ENCODE measurements around the gene TNPO2.
"Not testable (repeated sequence)": the region's sequence is repeated elsewhere in the genome, so short reads cannot be mapped to it uniquely, and the experiment has no call there.

The TNPO2 gene

DNA sequence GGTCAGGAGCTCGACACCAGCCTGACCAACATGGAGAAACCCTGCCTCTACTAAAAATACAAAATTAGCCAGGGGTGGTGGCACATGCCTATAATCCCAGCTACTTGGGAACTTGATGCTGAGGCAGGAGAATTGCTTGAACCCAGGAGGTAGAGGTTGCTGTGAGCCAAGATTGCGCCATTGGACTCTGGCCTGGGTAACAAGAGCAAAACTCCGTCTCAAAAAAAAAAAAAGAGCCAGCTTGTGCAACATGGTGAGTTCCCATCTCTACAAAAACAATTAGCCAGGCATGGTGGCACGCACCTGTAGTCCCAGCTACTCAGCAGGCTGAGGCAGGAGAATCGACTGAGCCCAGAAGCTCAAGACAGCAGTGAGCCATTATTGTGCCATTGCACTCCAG, 45.7 kb downstream of the TNPO2 start:
- not testable (repeated sequence) for DNase-seq (ENCODE audit: low read depth in 4 of 4, low spot score in 1 of 4)

DNA sequence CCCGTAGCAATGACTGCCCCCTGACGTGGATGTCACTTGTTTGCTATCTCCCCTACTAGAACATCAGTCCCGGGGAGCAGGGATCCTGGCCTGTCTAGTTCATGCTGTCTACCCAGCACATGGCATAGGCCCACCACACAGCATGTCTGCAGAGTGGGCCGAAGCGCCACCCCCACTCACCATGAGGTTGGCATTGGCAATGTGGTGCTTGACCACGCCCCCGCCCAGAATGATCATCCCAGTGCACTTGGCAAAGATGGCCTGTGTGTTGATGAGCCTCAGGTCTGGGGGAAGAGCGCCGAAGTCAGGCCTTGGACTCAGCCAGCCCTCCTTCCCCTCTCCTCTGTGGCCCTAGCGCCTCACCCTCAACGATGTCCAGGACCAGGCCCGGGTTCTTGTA, 46.8 kb downstream of the TNPO2 start:
- DNase-seq (ENCODE audit: low read depth in 4 of 4, low spot score in 1 of 4), result no peak

DNA sequence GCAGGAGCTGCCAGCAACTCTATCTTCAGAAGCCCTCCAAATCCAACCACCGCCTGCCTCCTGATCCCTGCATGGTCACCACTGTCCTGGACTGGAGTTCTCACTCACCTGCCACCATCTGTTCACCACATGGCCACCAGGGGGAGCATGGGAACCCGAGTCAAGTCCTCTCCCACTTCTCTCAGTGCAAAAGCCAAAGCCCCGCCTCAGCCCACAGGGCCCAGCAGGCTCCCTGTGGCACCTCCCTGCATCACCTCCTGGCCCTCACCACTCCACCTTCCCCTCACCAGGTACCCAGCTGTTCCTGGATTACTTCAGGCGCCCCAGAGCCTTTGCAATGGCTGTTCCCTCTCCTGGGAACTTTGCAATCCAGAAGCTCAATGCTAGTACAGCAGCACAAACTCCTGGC, 47.3 kb downstream of the TNPO2 start:
- DNase-seq (ENCODE audit: low read depth in 4 of 4, low spot score in 1 of 4), result peak; percentile 83 to 88 (median 85)

DNA sequence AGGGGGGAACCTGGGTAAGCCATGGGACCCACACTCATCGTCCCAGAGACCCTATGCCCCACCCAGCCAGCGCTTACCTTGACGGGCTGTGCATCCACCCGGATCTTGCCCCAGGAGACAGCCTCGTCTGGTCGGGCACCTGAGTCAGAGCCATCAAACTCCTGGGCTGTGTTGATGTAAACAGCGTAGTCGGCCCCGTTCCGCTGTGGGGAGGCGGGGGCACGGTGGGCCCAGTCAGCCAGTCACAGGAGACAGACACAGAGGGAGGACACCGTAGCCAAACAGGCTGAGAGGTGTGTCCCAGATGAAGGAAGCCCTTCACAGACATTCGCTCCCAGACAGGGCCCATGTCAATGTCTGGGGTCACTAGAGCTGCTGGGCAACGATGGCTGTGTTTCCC, 47.8 kb downstream of the TNPO2 start:
- DNase-seq (ENCODE audit: low read depth in 4 of 4, low spot score in 1 of 4), result no peak

DNA sequence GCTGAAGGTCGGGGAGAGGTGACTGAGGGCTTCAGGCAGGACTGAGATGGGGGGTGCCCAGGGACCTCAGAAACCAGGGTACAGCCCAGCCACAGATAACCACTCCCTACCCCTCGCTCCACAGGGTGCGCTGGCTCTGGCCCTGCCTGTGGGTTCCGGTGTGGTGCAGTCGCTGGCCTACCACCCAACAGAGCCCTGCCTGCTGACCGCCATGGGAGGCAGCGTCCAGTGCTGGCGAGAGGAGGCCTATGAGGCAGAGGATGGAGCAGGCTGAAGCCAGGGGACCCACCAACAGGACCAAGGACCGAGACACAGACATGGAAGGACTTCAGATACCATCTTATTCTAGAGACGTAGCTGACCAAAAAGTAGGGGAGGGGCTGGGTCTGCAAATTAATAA, 48.3 kb downstream of the TNPO2 start:
- DNase-seq (ENCODE audit: low read depth in 4 of 4, low spot score in 1 of 4), result no peak

DNA sequence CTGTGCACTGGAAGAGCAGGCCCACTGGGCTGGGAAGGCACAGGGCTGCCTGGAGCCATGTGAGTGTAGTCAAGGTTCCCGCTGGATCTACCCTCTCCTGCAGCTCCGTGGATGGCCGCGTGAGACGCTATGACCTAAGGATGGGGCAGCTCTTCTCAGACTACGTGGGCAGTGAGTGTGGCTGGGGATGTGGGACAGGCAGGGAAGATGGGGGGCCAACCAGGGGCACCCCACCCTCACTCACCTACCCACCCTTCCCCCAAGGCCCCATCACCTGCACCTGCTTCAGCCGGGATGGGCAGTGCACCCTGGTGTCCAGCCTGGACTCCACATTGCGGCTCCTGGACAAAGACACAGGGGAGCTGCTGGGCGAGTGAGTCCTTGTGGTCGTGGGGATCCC, 51.0 kb downstream of the TNPO2 start:
- no peak for DNase-seq (ENCODE audit: low read depth in 4 of 4, low spot score in 1 of 4)

DNA sequence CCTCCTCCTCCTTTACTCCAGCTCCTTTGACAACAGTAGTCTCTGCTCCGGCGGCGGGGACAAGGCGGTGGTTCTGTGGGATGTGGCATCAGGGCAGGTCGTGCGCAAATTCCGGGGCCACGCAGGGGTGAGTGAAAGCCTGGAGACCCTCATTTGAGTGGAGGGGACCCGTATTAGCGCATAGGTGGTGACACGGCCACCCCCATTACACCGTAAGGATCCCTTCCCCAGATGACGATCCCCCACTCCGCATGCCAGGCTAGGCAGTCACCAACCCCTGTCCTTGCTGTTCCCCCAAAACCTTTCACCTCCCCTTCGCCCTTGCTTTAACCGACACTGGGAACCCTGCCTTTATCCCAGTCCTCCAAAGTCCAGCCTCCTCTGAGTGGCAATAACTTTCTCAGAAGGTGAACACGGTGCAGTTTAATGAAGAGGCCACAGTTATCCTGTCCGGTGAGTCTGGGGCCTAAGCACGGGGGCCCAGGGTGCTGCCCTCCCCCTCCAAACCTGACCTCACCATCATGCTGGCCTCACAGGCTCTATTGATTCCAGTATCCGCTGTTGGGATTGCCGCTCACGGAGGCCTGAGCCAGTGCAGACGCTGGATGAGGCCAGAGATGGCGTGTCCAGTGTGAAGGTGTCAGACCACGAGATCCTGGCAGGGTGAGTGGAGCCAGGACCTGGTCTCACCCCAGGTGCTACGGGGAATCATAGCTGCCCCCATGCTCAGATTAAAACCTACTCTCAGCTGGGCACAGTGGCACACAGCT, 53.4 kb downstream of the TNPO2 start:
- no peak for DNase-seq (ENCODE audit: low read depth in 4 of 4, low spot score in 1 of 4)

DNA sequence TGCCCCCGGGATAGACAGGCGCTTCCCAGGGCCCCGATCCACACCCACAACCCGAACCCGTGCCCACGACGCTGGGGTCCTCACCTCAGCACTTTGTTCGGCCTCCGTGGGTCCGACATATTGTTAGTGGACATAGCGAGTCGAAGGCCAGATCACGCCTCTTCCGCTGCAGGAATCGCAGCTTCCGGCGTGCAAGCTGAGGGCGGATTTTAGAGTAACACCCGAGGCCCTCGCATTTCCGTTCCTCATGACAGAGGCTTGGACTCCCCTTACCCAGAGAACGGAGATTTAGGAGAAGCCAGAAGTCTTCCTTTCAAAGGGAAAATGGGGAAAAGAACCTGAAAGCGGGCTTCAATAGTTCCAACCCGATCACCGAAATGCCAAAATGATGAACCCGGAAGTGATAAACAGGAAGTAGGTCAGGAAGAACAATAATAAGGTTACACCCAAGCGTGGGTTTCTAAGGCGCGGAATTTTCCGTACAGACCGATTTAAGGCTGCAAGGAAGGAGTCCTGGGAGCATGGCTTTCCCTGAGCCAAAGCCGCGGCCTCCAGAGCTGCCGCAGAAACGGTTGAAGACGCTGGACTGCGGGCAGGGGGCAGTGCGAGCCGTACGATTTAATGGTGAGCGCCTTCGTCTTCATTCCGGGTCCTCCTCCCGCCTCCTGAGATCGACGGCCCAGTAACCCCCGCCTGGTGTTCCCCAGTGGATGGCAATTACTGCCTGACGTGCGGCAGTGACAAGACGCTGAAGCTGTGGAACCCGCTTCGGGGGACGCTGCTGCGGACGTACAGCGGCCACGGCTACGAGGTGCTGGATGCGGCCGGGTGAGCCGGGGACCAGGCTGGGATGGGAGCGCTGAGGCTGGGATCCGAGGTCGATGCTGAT, 54.2 kb downstream of the TNPO2 start:
- peak in 3 of 4 experiments; percentile 58 to 60 (median 60) for DNase-seq (ENCODE audit: low read depth in 4 of 4, low spot score in 1 of 4)

DNA sequence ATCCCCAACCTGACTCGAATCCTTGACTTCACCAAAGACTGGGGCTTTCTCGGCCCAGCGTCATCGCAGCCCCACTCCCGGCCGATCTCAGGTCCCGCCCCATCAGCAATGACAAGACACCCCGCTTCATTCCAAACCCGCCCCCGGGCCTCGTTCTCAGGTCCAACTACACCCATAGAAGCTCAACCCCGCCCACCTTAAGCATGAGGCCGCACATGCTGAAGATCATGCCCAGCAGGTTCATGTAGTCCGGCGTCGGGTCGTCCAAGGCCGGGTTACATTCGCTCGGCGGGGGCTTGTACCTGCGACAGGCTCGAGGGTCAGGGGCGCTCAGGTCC, 54.8 kb downstream of the TNPO2 start:
- peak in 2 of 4 experiments; percentile 31 to 40 for DNase-seq (ENCODE audit: low read depth in 4 of 4, low spot score in 1 of 4)

DNA sequence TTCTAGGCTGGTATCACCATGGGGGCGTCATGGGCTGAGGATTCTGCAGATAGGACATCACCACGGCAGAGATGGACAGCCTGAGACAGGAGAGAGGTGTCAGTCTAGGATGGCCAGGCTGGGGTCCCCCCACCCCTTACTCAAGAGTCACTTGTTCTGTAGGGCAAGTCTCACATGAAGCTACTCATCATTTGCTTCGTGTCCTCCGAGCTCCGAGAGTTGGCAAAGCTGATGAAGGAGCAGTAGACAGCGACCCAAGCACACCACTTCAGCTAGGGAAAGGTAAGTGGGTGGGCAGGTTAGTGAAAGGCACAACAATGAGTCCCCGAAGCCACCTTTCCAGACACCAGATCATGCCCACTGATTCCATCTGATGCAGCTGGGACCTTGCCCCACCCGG, 55.4 kb downstream of the TNPO2 start:
- DNase-seq (ENCODE audit: low read depth in 4 of 4, low spot score in 1 of 4), result no peak

DNA sequence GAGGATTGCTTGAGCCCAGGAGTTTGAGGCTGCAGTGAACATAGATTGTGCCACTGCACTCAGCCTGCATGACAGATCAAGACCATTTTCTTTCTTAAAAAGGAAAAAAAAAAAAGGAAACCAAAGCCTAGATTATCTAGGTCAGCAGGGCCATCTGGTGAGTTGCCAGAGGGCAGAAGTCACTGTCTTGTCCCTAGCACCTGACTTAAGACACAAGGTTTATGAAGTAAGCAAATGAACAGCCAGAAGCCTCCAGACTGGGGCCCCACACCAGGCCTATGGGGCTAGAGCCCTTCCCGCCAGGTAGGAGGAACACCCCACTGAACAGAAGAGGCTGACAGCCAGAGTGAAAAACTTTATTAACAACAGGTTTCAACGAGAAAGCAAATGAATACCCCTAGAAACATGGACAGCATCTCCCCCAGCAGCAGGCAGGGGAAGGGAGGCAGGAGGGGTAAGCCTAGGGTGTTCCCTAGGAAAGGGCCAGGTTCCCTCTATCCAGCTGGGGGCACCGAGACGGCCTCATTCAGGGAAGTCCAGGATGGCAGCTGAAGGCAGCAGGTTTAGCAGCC, 55.9 kb downstream of the TNPO2 start:
- no peak for DNase-seq (ENCODE audit: low read depth in 4 of 4, low spot score in 1 of 4)

DNA sequence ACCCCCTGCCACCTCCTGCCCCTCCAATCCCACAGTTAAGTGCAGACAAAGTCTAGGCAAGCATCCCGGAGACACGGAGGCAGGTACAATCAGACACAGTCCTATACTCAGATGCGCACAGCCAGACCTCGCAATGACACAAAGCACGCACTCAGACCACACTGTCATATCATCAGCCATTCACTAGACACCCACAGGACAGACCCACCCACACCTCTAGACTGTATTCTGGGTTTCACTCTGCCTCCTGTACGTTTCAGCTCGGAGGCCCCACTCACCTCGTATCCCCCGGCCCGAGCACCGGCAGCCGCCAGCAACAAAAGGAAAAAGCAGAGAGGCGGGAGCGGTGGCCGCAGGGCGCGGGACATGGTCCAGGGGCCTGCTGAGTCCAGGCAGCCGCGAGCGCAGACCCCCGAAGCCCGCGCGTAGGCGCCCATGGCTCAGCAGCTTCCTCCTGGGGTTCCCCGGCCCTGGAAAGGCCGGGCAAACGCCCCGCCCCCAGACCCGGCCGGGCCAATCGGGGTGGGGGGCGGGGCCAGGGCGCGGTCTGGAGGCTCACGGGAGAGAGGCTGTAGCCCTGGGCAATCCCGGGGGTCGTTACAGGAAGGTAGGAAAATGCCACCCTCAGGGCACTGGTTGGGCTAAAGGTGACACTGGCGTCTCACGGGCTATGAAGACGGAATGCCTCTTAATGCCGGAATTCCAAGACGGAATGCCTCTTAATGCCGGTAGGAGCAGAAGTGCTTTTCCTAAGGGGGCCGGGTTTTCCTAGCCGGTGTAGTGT, 57.3 kb downstream of the TNPO2 start, which contains the start of the genes MAN2B1 and WDR83:
TSS of gene MAN2B1 (minus strand) at position 478 of the 784 bp plus-strand sequence. CDS start at position 437, 41 bp downstream.
TSS of gene WDR83 (plus strand) at position 543 of the 784 bp plus-strand sequence. CDS start 2,984 bp downstream, outside the sequence.
- peak; percentile 65 to 78 (median 71) for DNase-seq (ENCODE audit: low read depth in 4 of 4, low spot score in 1 of 4)

DNA sequence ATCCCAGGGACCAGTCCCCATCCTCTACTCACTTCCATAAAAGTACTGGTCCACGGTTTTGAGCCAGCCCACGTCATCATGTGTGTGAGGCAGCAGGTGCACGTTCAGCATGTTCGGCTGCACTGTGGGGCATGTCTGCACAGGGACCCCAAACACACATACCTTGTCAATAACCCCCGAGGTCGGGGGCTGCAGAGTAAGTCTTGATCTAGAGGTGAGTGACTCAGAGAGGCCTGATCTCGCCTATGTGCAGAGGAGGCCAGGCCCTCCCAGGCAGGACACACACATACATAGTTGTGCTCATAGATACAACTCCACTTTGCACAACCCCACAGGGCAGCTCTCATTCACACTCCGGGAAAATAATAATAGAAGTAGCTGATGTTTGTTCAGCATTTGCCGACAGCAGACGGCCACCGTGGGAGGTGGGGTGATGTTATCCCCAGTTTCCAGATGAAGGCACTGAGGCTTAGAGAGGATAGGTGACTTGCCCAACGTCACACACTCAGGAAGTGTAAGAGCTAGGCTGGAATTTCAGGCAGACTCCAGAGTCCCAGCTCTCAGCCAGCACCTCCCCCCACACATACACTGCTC, 58.0 kb downstream of the TNPO2 start:
- DNase-seq (ENCODE audit: low read depth in 4 of 4, low spot score in 1 of 4), result no peak

DNA sequence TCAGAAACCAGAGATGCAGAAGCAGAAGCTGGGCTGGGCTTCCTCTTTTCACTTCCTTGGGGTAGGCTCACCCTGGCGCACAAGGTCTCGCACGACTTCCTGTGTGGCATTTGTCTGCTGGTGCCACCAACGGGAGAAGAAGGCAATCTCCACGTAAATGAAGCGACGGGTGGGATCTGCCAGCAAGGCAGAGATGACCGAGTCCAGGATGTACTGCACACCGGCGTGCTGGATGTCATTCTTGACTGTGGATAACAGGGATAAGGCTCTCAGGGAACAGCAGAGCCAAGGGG, 58.5 kb downstream of the TNPO2 start:
- DNase-seq (ENCODE audit: low read depth in 4 of 4, low spot score in 1 of 4), result peak in 2 of 4 experiments; percentile 25 to 44

DNA sequence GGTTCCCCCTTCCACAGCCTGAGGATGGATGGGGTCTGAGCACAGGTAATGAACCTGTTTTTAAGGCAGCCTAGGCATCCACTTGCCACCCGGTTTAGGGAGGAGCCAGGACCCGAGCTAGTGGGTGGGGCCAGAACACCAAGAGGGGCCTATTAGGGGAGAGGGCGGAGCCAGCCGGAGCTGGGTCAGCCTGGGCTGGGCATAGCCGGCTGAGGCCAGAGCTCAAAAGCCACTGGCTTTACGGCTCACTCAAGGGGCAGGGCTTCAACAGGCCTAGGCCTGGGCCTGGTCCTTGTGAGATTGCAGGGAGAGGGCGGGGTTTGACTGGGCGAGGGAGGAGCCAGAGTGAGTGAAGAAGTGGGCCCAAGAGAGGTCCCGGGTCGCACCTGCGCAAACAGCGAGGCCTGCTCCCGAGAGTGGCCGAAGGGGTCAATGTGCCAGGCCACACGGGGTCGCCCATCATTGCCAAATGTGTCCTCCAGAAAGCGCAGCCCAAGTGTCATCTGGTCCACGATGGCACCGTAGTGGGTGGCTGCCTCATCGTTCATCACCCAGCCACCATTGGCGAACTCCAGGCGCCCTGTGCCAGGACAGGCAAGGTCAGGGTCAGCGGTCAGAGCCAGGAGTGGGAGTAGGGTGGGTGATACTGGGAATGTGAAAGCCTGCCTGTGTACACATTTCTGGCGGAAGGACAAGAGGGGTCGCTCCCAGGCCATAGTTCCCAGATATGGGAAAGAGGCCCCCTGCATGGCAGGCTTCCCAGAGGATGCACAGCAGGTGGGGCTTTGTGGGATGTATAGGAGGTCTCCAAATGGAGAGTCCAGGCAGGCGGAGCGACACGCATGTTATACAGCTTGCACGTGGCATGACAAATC, 59.1 kb downstream of the TNPO2 start:
- DNase-seq (ENCODE audit: low read depth in 4 of 4, low spot score in 1 of 4), result no peak

DNA sequence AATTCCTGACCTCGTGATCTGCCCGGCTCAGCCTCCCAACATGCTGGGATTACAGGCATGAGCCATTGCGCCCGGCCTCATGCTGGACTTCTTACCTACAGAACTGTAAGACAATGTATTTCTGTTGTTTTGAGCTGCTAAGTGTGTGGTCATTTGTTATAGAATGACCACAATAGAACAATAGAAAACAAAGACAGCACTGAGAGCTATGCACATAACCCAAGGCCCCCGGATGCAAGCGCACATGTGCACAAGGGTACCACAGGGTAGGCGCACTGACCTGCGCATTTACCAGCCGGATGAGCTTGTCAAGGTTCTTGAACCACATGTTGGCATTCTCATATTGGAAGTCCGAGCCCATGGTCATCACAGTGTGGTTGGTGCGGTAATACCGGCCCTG, 62.8 kb downstream of the TNPO2 start:
- DNase-seq (ENCODE audit: low read depth in 4 of 4, low spot score in 1 of 4), result no peak

DNA sequence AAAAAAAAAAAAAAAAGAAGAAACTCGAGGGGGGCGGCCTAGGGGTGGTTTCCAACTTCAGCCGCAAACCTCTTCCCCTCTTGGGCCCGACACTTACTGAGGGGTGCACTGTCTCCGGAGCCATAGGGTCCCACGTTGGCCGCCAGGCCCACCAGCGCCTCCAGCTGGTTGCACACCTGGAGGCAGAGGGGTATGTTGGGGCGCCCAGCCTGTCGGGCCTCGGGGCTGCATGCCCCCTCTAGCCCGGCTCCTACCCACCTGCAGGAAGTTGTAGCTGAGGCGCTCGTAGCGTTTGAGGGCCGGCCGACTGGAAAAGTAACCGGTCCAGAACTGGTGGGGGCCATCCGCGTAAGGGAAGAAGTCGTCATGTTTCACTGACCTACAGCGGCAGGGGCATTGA, 65.8 kb downstream of the TNPO2 start:
- DNase-seq (ENCODE audit: low read depth in 4 of 4, low spot score in 1 of 4), result no peak

DNA sequence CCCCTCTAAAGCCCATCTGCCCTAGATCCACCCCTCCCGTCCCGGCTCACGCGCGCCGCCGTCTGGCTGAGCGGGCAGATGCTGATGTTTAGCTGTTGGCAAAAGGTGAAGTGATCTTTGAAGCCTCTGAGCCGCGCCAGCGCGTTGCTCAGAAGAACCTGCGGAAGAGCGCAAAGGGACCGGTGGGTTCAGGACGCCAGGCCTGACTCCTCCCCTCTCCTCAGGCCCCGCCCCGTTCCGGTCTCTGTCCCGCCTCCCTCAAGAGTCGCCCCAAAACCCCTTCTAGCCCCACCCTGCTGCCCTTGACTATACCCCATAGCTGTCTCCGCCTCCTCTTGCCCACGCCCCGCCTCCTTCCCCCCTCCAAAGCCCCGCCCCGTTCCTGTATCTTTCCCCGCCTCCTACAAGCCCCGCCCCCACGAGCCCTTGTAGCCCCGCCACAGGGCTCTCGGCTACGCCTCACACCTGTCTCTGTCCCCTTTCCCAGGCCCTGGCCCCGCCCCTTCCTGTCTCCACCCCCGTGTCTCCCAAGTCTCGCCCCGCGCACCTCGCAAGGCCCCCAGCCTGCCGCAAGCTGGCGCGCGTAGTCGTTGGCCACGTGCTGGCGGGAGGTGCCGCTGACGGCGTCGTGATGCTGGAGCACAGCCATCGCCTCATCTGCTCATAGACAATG, 66.7 kb downstream of the TNPO2 start:
- DNase-seq (ENCODE audit: low read depth in 4 of 4, low spot score in 1 of 4), result peak in 1 of 4 experiments; percentile 36

DNA sequence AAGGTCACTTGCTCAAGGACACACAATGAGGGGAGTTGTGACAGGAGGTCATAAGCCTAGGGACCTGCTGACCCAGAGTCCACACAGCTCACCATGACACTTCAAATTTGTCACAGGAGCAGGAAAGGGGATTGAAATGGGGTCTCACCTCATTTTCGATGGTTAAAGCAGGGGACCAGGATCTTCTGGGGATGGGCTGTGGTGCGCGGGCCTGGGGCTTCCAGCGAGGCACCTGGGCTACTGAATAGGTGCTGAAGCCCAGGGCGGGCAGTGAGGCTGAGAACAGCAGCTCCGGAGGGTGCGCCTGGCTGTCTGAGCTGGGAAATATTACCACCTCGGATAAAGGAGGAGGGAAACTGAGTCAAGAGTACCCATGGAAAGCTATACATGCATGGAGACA, 68.2 kb downstream of the TNPO2 start:
- DNase-seq (ENCODE audit: low read depth in 4 of 4, low spot score in 1 of 4), result no peak

Data from stimulated activated CD4-positive, alpha-beta T cell treated with anti-CD3 and anti-CD28 coated beads, Interleukin-1b, Interleukin-23, amount 100 ng/mL, for 24 hours (primary cell).